OCI-LY3 (cell line): ENCODE results near the gene TMCO1.
"Not testable (repeated sequence)": the region's sequence is repeated elsewhere in the genome, so short reads cannot be mapped to it uniquely, and the experiment has no call there.

Experiments
- H2AFZ ChIP-seq: fragments of 200-600, 300-600 bp; shearing (Covaris generic); 2 replicates; pipeline ENCODE4 v1.6.0; 2014; ENCODE audit warnings: antibody characterized with exemption, low read depth, low read length
- H3K27ac ChIP-seq: fragments of 200-600, 300-600 bp; sonication (generic); 2 replicates; pipeline ENCODE4 v1.5.1; 2014; ENCODE audit warnings: mild to moderate bottlenecking, low read length, moderate library complexity, mixed read lengths
- H3K27me3 ChIP-seq: fragments of 200-600, 300-600 bp; sonication (generic); 2 replicates; pipeline ENCODE4 v1.6.1; 2014; ENCODE audit warnings: low read depth, low read length, mixed read lengths
- H3K36me3 ChIP-seq: fragments of 200-600, 300-600 bp; sonication (generic); replicated peaks from 2 replicates; pipeline ENCODE3; 2014; ENCODE audit warnings: low read depth, low read length, mixed read lengths
- H3K4me1 ChIP-seq: fragments of 300-600, 200-600 bp; sonication (generic); 2 replicates; pipeline ENCODE4 v1.6.1; 2014; ENCODE audit warnings: low read length, mixed read lengths
- H3K4me2 ChIP-seq: fragments of 200-600, 300-600 bp; sonication (generic); 2 replicates; pipeline ENCODE4 v1.6.1; 2014; ENCODE audit warnings: low read length, mixed read lengths
- H3K4me3 ChIP-seq: fragments of 300-600, 200-600 bp; sonication (generic); 2 replicates; pipeline ENCODE4 v1.5.1; 2014; ENCODE audit warnings: antibody characterized with exemption, mild to moderate bottlenecking, low read length, moderate library complexity
- H3K79me2 ChIP-seq: fragments of 300-600, 200-600 bp; shearing (Covaris generic); 2 replicates; pipeline ENCODE4 v1.6.1; 2014; ENCODE audit warnings: mild to moderate bottlenecking, low read length, mixed read lengths
- H3K9ac ChIP-seq: fragments of 300-600, 200-600 bp; shearing (Covaris generic); 2 replicates; pipeline ENCODE4 v1.6.0; 2014; ENCODE audit warnings: mild to moderate bottlenecking, low read length, moderate library complexity
- H3K9me3 ChIP-seq: fragments of 200-600, 300-600 bp; shearing (Covaris generic); 2 replicates; pipeline ENCODE4 v1.6.1; 2014; ENCODE audit warnings: low read length, mixed read lengths; ENCODE audit not compliant: insufficient read depth
- H4K20me1 ChIP-seq: fragments of 200-600, 300-600 bp; sonication (generic); 2 replicates; pipeline ENCODE4 v1.6.1; 2016; ENCODE audit warnings: low read length, mixed read lengths; ENCODE audit not compliant: insufficient read depth
- CTCF ChIP-seq: fragments of 200-600, 300-600 bp; sonication (generic); IDR thresholded peaks from 2 replicates; pipeline ENCODE4 v1.5.1; 2014; ENCODE audit warnings: antibody characterized with exemption, low read length, low read depth
- EZH2phosphoT487 ChIP-seq: fragments of 200-600 bp; shearing (Covaris generic); IDR thresholded peaks from 2 replicates; pipeline ENCODE4 v1.6.1; 2018; ENCODE audit warnings: antibody characterized with exemption, mixed run types, low read depth

TMCO1 gene

DNA sequence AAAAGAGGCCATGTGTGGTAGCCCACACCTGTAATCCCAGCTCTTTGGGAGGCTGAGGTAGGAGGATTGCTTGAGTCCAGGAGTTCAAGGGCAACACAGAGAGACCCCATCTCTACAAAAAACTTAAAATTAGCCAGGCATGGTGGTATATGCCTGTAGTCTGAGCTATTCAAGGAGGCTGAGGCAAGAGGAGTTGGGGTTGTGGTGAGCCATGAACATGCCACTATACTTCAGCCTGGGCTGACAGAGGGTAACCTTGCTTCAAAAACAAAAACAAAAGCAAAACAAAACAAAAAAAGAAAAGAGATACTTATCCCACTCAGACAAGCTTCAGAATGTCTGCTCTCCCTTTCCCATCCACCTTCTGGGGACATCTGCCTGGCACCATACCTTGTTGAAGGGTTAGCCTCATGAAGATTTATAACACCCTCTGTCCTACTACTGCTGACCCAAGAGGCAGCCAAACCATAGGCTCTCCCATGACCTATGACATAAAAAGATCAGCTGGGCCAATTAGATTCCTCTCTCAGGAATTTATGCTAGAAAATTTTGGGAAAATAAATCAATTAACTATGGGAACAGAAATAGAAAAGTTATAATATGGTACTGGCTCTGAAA lies 13.2 kb downstream of the TMCO1 start:
- peaks cover 28% of the 10 kb centered on the region for H3K36me3 ChIP-seq

DNA sequence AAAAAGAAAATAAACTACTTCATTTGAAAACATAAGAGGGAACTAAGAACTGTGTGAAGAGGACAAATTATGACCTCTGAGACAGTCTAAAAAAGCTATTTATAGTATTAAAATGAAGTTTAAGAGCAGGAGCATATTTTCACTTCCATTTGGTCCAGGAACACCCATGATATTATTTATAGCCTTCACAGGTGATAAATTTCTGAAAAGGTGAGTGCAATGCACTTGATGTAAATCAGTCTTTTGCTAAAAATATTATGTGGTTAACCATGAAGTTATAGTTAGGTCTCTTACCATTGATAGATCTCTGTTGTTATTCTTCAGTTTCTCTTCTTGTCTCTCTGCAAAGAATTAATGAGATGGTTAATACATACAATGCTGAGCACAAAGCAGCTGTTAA lies 14.7 kb downstream of the TMCO1 start:
- Histone ChIP-seq H3K79me2 (no peaks in the 10 kb centered on the region), H2AFZ (no peak overlapping the region), H4K20me1 (no peaks in the 10 kb centered on the region), H3K4me1 (peaks cover 4% of the 10 kb centered on the region; the same call in 1 of the 2 replicates), H3K9me3 (no peaks in the 10 kb centered on the region), H3K27ac (no peak overlapping the region), H3K27me3 (no peaks in the 10 kb centered on the region), H3K4me2 (no peak overlapping the region), H3K9ac (no peak overlapping the region), H3K4me3 (no peak overlapping the region), H3K36me3 (peaks cover 28% of the 10 kb centered on the region)
- no peak for TF ChIP-seq EZH2phosphoT487
- no peak for TF ChIP-seq CTCF

More for the DNA sequence above, 13.2 kb downstream of the TMCO1 start:
- Histone ChIP-seq H3K4me1 (peaks cover 4% of the 10 kb centered on the region; the same call in 1 of the 2 replicates), H3K79me2 (no peaks in the 10 kb centered on the region), H3K9ac (no peak overlapping the region), H3K27ac (no peak overlapping the region), H2AFZ (no peak overlapping the region), H3K27me3 (no peaks in the 10 kb centered on the region), H4K20me1 (no peaks in the 10 kb centered on the region), H3K4me3 (no peak overlapping the region), H3K9me3 (no peaks in the 10 kb centered on the region), H3K4me2 (no peak overlapping the region)
- TF ChIP-seq CTCF (no peak), EZH2phosphoT487 (no peak)

- Histone ChIP-seq H3K4me3 (no peak overlapping the region), H3K4me1 (no peaks in the 10 kb centered on the region), H3K9me3 (no peaks in the 10 kb centered on the region), H3K36me3 (peaks cover 18% of the 10 kb centered on the region), H2AFZ (no peak overlapping the region), H3K4me2 (no peak overlapping the region), H3K27ac (no peak overlapping the region), H3K27me3 (no peaks in the 10 kb centered on the region), H3K79me2 (no peaks in the 10 kb centered on the region), H3K9ac (no peak overlapping the region), H4K20me1 (no peaks in the 10 kb centered on the region)
- TF ChIP-seq CTCF (no peak), EZH2phosphoT487 (no peak)
Measured at GRCh38 chr1:165748550-165748949, 20.1 kb downstream of the TMCO1 start.

DNA sequence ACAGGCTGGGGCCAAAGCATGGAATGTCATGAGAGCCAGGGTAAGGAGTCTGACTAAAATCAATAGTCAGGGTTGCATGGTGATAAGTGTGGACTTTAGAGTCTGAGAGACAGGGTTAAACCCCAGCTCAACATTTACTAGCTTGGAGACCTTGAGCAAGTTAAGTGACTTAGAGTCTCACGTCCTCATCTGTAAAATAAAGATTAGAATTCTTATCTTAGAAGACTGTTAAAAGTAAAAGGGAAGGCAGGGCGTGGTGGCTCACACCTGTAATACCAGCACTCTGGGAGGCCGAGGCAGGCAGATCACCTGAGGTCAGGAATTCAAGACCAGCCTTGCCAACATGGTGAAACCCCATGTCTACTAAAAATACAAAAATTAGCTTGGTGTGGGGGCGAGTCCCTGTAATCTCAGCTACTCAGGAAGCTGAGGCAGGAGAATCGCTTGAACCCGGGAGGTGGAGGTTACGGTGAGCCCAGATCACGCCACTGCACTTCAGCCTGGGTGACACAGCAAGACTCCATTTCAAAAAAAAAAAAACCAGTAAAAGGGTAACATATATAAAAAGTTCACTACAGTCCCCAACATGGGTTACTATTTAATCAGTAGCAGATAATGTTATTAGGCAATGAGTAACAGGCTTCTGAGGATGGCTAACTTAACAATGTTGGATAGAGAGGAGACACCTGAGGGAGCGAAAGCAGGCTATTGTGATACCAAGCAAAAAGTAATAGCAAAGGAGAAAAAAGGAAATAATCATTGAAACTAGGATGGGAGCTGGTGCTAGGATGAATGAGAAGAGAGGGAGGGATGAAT lies 20.8 kb downstream of the TMCO1 start:
- H3K27me3 ChIP-seq: no peaks in the 10 kb centered on the region
- H3K9ac ChIP-seq: no peak overlapping the region
- H3K27ac ChIP-seq: no peak overlapping the region
- H3K36me3 ChIP-seq: peaks cover 18% of the 10 kb centered on the region
- no peak overlapping the region for H3K4me2 ChIP-seq
- H3K4me3 ChIP-seq: no peak overlapping the region
- no peaks in the 10 kb centered on the region for H3K9me3 ChIP-seq
- no peaks in the 10 kb centered on the region for H3K79me2 ChIP-seq
- no peak overlapping the region for H2AFZ ChIP-seq
- no peaks in the 10 kb centered on the region for H4K20me1 ChIP-seq
- TF ChIP-seq CTCF (no peak), EZH2phosphoT487 (no peak)
- H3K4me1 ChIP-seq: no peaks in the 10 kb centered on the region

GRCh38 chr1:165744913-165745312 lies 23.8 kb downstream of the TMCO1 start:
- H3K9me3 ChIP-seq, H3K79me2 ChIP-seq, H3K4me2 ChIP-seq, H2AFZ ChIP-seq, H3K27ac ChIP-seq, H3K27me3 ChIP-seq, H4K20me1 ChIP-seq, H3K4me3 ChIP-seq, H3K4me1 ChIP-seq, H3K9ac ChIP-seq: not testable (repeated sequence)
- peaks cover 31% of the 10 kb centered on the region for H3K36me3 ChIP-seq
